LHCN-M2 (cell line): Measurements from ENCODE around the gene SCN3A. TPM values are rescaled to one million over a fixed set of nuclear protein-coding genes. Genes with fewer than 3 reads are reported as not detected.

Experiments used
- DNase-seq: peaks from one replicate; pipeline ENCODE4 v3.0.0-alpha.2; 2012; ENCODE audit warnings: low read depth
- total RNA-seq: library from RNA; depleted of rRNA; stranded (reverse); fragments of >200 nt; gene quantifications from 2 replicates; pipeline ENCODE4 v1.2.3, GENCODE V29; 2014; rRNA removed

The SCN3A gene
- total RNA-seq, 1 experiment from 2014 or later, result 0.06 TPM

GRCh38 chr2:165057308-165057707 is 146.5 kb downstream of the SCN3A start:
- no peak for DNase-seq

- no peak for DNase-seq
Observed at GRCh38 chr2:165056564-165056963, 147.3 kb downstream of the SCN3A start.

GRCh38 chr2:165055082-165055851 is 148.6 kb downstream of the SCN3A start:
- no peak for DNase-seq

- DNase-seq, result no peak
Observed at GRCh38 chr2:165054652-165055051, 149.2 kb downstream of the SCN3A start.

GRCh38 chr2:165044505-165045303 is 159.1 kb downstream of the SCN3A start:
- DNase-seq, result peak; percentile 2

Other genes starting within 250 kb of the SCN3A start
- gene SLC38A11, start 248.5 kb downstream of the SCN3A start, total RNA-seq, result not detected in 2 replicates
- 1.3 and 2.3 TPM in 2 replicates for gene SCN2A, start 35.4 kb upstream of the SCN3A start, total RNA-seq